Loucy (cell line): ENCODE data around the gene ODAM.
"Not testable (repeated sequence)": the region's sequence is repeated elsewhere in the genome, so short reads cannot be mapped to it uniquely, and the experiment has no call there.

Experiments
- H2AFZ ChIP-seq: fragments of 200-600 bp; sonication (generic); 2 replicates; pipeline ENCODE4 v1.6.0; 2016; ENCODE audit warnings: antibody characterized with exemption, mild to moderate bottlenecking, low read length, moderate library complexity
- H3F3A ChIP-seq: fragments of 200-600 bp; 2 replicates; pipeline ENCODE4 v1.6.0; 2016; ENCODE audit warnings: antibody characterized with exemption, low read depth, mild to moderate bottlenecking
- H3K27me3 ChIP-seq: fragments of 200-600 bp; sonication (generic); 2 replicates; pipeline ENCODE4 v1.6.1; 2014; ENCODE audit warnings: low read length, mild to moderate bottlenecking; ENCODE audit not compliant: insufficient read depth, poor library complexity, severe bottlenecking
- H3K36me3 ChIP-seq: fragments of 200-600 bp; sonication (generic); 2 replicates; pipeline ENCODE4 v1.6.1; 2016; ENCODE audit warnings: low read length; ENCODE audit not compliant: insufficient read depth
- H3K4me1 ChIP-seq: fragments of 200-600 bp; sonication (generic); 2 replicates; pipeline ENCODE4 v1.5.1; 2014; ENCODE audit warnings: low read length, mild to moderate bottlenecking; ENCODE audit not compliant: insufficient read depth, poor library complexity, severe bottlenecking
- H3K4me2 ChIP-seq: fragments of 200-600 bp; sonication (generic); 2 replicates; pipeline ENCODE4 v1.6.0; 2014; ENCODE audit warnings: antibody characterized with exemption, low read length, low read depth, mild to moderate bottlenecking; ENCODE audit not compliant: poor library complexity, severe bottlenecking
- H3K4me3 ChIP-seq: fragments of 200-600 bp; sonication (generic); 2 replicates; pipeline ENCODE4 v1.5.1; 2014; ENCODE audit warnings: low read length, mild to moderate bottlenecking, mixed read lengths; ENCODE audit not compliant: poor library complexity, severe bottlenecking
- H3K79me2 ChIP-seq: fragments of 200-600 bp; sonication (generic); 2 replicates; pipeline ENCODE4 v1.6.1; 2014; ENCODE audit warnings: low read length; ENCODE audit not compliant: insufficient read depth
- H3K9ac ChIP-seq: fragments of 200-600 bp; sonication (generic); 2 replicates; pipeline ENCODE4 v1.6.0; 2014; ENCODE audit warnings: mild to moderate bottlenecking, low read depth, low read length, moderate library complexity; ENCODE audit not compliant: poor library complexity, severe bottlenecking
- H3K9me2 ChIP-seq: fragments of 200-600 bp; sonication (generic); replicated peaks from 2 replicates; pipeline ENCODE4 v1.6.1; 2016; ENCODE audit warnings: low read depth, low read length, mixed read lengths
- H3K9me3 ChIP-seq: fragments of 200-600 bp; sonication (generic); 2 replicates; pipeline ENCODE4 v1.6.1; 2014; ENCODE audit warnings: mild to moderate bottlenecking, antibody characterized with exemption, low read length, low read depth; ENCODE audit not compliant: insufficient read depth
- H4K20me1 ChIP-seq: fragments of 200-600 bp; sonication (generic); 2 replicates; pipeline ENCODE4 v1.6.0; 2014; ENCODE audit warnings: antibody characterized with exemption, low read length, mild to moderate bottlenecking; ENCODE audit not compliant: insufficient read depth, poor library complexity, severe bottlenecking
- EZH2phosphoT487 ChIP-seq: fragments of 200-600 bp; IDR thresholded peaks from 2 replicates; pipeline ENCODE4 v1.6.1; 2018; ENCODE audit warnings: antibody characterized with exemption, mild to moderate bottlenecking, moderate library complexity, borderline replicate concordance
- TF ChIP-seq, protein P1 (sequence below): fragments of 200-600 bp; sonication (generic); conservative IDR thresholded peaks from 2 replicates; pipeline ENCODE4 v1.5.1; 2014; ENCODE audit warnings: mild to moderate bottlenecking, antibody characterized with exemption, low read length

ODAM gene

GRCh38 chr4:70236125-70236524 lies 40.6 kb downstream of the ODAM start:
- no peaks in the 10 kb centered on the region for H4K20me1 ChIP-seq
- no peak overlapping the region for H3K4me3 ChIP-seq
- no peaks in the 10 kb centered on the region for H3K79me2 ChIP-seq
- H3K4me1 ChIP-seq, result no peaks in the 10 kb centered on the region
- no peaks in the 10 kb centered on the region for H3K36me3 ChIP-seq
- H3K9me3 ChIP-seq, result no peaks in the 10 kb centered on the region
- no peak overlapping the region for H2AFZ ChIP-seq
- H3K9ac ChIP-seq, result no peak overlapping the region
- H3F3A ChIP-seq, result no peaks in the 10 kb centered on the region
- H3K9me2 ChIP-seq, result no peaks in the 10 kb centered on the region
- no peaks in the 10 kb centered on the region for H3K27me3 ChIP-seq
- no peak overlapping the region for H3K4me2 ChIP-seq
- no peak for TF ChIP-seq EZH2phosphoT487
- TF ChIP-seq, protein P1, sequence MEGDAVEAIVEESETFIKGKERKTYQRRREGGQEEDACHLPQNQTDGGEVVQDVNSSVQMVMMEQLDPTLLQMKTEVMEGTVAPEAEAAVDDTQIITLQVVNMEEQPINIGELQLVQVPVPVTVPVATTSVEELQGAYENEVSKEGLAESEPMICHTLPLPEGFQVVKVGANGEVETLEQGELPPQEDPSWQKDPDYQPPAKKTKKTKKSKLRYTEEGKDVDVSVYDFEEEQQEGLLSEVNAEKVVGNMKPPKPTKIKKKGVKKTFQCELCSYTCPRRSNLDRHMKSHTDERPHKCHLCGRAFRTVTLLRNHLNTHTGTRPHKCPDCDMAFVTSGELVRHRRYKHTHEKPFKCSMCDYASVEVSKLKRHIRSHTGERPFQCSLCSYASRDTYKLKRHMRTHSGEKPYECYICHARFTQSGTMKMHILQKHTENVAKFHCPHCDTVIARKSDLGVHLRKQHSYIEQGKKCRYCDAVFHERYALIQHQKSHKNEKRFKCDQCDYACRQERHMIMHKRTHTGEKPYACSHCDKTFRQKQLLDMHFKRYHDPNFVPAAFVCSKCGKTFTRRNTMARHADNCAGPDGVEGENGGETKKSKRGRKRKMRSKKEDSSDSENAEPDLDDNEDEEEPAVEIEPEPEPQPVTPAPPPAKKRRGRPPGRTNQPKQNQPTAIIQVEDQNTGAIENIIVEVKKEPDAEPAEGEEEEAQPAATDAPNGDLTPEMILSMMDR, result no peak

- Histone ChIP-seq H3K9ac (no peak overlapping the region), H3K9me3 (no peaks in the 10 kb centered on the region), H3K27me3 (no peaks in the 10 kb centered on the region), H3K79me2 (no peaks in the 10 kb centered on the region), H3K4me3 (no peak overlapping the region), H3K4me1 (no peaks in the 10 kb centered on the region), H4K20me1 (no peaks in the 10 kb centered on the region), H3K36me3 (no peaks in the 10 kb centered on the region), H3K4me2 (no peak overlapping the region), H3F3A (no peaks in the 10 kb centered on the region), H2AFZ (no peak overlapping the region), H3K9me2 (no peaks in the 10 kb centered on the region)
- TF ChIP-seq EZH2phosphoT487, result no peak
- TF ChIP-seq, protein P1, result no peak
Observed at GRCh38 chr4:70239131-70239883, 43.8 kb downstream of the ODAM start.

GRCh38 chr4:70239884-70240591 lies 44.5 kb downstream of the ODAM start:
- no peaks in the 10 kb centered on the region for H3K4me1 ChIP-seq
- TF ChIP-seq, protein P1, result no peak
- TF ChIP-seq EZH2phosphoT487, result no peak
- H2AFZ ChIP-seq, result no peak overlapping the region
- H3K9me3 ChIP-seq, result no peaks in the 10 kb centered on the region
- H3K4me3 ChIP-seq, result no peak overlapping the region
- H3K9ac ChIP-seq, result no peak overlapping the region
- H3K36me3 ChIP-seq, result no peaks in the 10 kb centered on the region
- no peaks in the 10 kb centered on the region for H3K9me2 ChIP-seq
- no peak overlapping the region for H3K4me2 ChIP-seq
- H3K27me3 ChIP-seq, result no peaks in the 10 kb centered on the region
- H4K20me1 ChIP-seq, result no peaks in the 10 kb centered on the region
- no peaks in the 10 kb centered on the region for H3K79me2 ChIP-seq
- no peaks in the 10 kb centered on the region for H3F3A ChIP-seq

DNA sequence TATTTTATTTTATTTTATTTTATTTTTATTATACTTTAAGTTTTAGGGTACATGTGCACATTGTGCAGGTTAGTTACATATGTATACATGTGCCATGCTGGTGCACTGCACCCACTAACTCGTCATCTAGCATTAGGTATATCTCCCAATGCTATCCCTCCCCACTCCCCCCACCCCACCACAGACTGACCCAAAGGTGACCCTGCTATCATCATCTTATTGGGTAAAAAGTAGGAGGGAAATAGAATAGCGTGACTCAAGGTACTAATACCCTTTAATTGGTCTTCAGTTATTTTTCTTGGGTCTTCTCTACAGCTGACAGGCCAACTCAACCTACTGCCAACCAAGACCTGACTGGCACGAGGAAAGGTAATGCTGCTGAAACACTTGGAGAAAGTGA lies 46.8 kb downstream of the ODAM start, which contains the start of gene CSN3:
Gene CSN3, plus strand, starts transcription at position 301 of the 400 bp plus-strand sequence. CDS start 2,223 bp downstream, outside the sequence.
- H3K4me3 ChIP-seq, result not testable (repeated sequence)

More for the DNA sequence above, 46.8 kb downstream of the ODAM start, which contains the start of gene CSN3:
- H4K20me1 ChIP-seq, H3F3A ChIP-seq, H3K4me2 ChIP-seq, H3K79me2 ChIP-seq, H3K4me1 ChIP-seq, H3K36me3 ChIP-seq, H3K9me2 ChIP-seq, H3K9ac ChIP-seq, H2AFZ ChIP-seq, H3K9me3 ChIP-seq, H3K27me3 ChIP-seq: not testable (repeated sequence)
